A673 (cell line): ENCODE data around the gene CDC42BPB.

Experiments used
- EZH2 ChIP-seq: fragments of 200-600 bp; sonication (generic); IDR thresholded peaks from 2 replicates; pipeline ENCODE4 v1.6.1; 2017; ENCODE audit warnings: borderline replicate concordance, low read depth, mild to moderate bottlenecking, mixed read lengths, antibody characterized with exemption, low read length; ENCODE audit not compliant: poor library complexity, severe bottlenecking
- TF ChIP-seq, protein P1 (sequence below): fragments of 300-800, 200-600 bp; sonication (generic); conservative IDR thresholded peaks from 2 replicates; pipeline ENCODE4 v1.5.1; 2017; ENCODE audit warnings: low read depth, mild to moderate bottlenecking, antibody characterized with exemption, low read length, moderate library complexity, mixed read lengths

DNA sequence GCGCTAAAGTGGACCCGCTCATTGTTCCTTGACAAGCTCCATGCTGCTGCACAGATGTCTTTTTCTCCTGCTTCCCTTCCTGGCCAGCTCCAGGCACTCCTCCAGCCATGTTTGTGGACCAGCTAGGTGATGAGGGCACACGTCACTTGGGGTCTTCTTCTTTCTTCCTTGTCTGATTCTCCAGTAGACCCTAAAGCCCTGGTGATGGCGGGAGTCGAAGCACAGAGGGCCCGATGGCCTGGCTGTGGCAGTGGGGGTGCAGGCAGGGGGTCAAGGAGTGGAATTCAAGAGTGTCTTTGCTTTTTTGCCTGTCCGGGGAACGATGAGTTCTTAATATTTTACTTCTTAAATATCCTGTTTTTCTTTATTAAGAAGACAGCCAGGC, 157.8 kb downstream of the CDC42BPB start:
- TF ChIP-seq, protein P1, sequence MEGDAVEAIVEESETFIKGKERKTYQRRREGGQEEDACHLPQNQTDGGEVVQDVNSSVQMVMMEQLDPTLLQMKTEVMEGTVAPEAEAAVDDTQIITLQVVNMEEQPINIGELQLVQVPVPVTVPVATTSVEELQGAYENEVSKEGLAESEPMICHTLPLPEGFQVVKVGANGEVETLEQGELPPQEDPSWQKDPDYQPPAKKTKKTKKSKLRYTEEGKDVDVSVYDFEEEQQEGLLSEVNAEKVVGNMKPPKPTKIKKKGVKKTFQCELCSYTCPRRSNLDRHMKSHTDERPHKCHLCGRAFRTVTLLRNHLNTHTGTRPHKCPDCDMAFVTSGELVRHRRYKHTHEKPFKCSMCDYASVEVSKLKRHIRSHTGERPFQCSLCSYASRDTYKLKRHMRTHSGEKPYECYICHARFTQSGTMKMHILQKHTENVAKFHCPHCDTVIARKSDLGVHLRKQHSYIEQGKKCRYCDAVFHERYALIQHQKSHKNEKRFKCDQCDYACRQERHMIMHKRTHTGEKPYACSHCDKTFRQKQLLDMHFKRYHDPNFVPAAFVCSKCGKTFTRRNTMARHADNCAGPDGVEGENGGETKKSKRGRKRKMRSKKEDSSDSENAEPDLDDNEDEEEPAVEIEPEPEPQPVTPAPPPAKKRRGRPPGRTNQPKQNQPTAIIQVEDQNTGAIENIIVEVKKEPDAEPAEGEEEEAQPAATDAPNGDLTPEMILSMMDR, result no peak
- no peak for TF ChIP-seq EZH2
